SK-N-SH (cell line): ENCODE results near the gene PTPRK.

ENCODE experiments used
- CHD2 ChIP-seq: fragments of 150-350 bp; IDR thresholded peaks from 2 replicates; pipeline ENCODE4 v1.6.1; 2018; ENCODE audit warnings: low read length; ENCODE audit not compliant: partially characterized antibody
- CTCF ChIP-seq: fragments of 200-600 bp; sonication (generic); IDR thresholded peaks from 2 replicates; pipeline ENCODE4 v1.6.1; 2017; ENCODE audit warnings: antibody characterized with exemption, mild to moderate bottlenecking, moderate library complexity
- EP300 ChIP-seq, 2 experiments: IDR thresholded peaks; 2 replicates each; pipeline versions ENCODE4 v1.4.0 to v1.6.1; 2012; ENCODE audit warnings: borderline replicate concordance in 1 of 2, low read depth in 1 of 2, low read length in 1 of 2
- EZH2phosphoT487 ChIP-seq: fragments of 200-600 bp; sonication (generic); IDR thresholded peaks from 2 replicates; pipeline ENCODE4 v1.6.1; 2017; ENCODE audit warnings: low read depth, mixed run types, mild to moderate bottlenecking, antibody characterized with exemption, moderate library complexity, borderline replicate concordance
- IRF3 ChIP-seq: fragments of 150-350 bp; IDR thresholded peaks from 2 replicates; pipeline ENCODE4 v1.6.1; 2016; ENCODE audit warnings: mild to moderate bottlenecking, low read depth, low read length
- NFIC ChIP-seq: IDR thresholded peaks from 2 replicates; pipeline ENCODE4 v1.4.0; 2012; ENCODE audit warnings: borderline replicate concordance
- PBX3 ChIP-seq: IDR thresholded peaks from 2 replicates; pipeline ENCODE4; 2012
- REST ChIP-seq: IDR thresholded peaks from 2 replicates; pipeline ENCODE4 v1.6.1; 2012; ENCODE audit warnings: mild to moderate bottlenecking, low read depth, low read length, moderate library complexity
- TAF1 ChIP-seq: IDR thresholded peaks from 2 replicates; pipeline ENCODE4 v1.6.1; 2012; ENCODE audit warnings: low read depth, mild to moderate bottlenecking, low read length, moderate library complexity, borderline replicate concordance
- USF1 ChIP-seq: IDR thresholded peaks from 2 replicates; pipeline ENCODE4 v1.4.0; 2012; ENCODE audit warnings: low read depth, borderline replicate concordance
- USF2 ChIP-seq: fragments of 150-350 bp; IDR thresholded peaks from 2 replicates; pipeline ENCODE4 v1.6.1; 2017; ENCODE audit warnings: antibody characterized with exemption, low read length, low read depth, borderline replicate concordance

- TF ChIP-seq USF2 (no peak), EP300 (IDR thresholded peaks at IDR 0.05; ENCODE audit: borderline replicate concordance in 1 of 2, low read depth in 1 of 2, low read length in 1 of 2) (no peak), EZH2phosphoT487 (no peak), CTCF (no peak), TAF1 (no peak), IRF3 (no peak), USF1 (no peak), PBX3 (no peak), CHD2 (no peak), NFIC (no peak), REST (no peak)
Observed at GRCh38 chr6:128036808-128037570, 483.4 kb downstream of the PTPRK start.
